HL-60 (cell line): ENCODE data around the gene NLK.

Source experiments
- DNase-seq, 2 experiments: peaks; one replicate each; pipeline ENCODE4 v3.0.0-alpha.2; 2010 to 2020; ENCODE audit warnings: low read depth in 1 of 2, low spot score in 1 of 2
- H3K27ac ChIP-seq: fragments of 250-450 bp; sonication (Bioruptor Pico); replicated peaks from 2 replicates; pipeline ENCODE4 v1.5.1; 2020; ENCODE audit warnings: mild to moderate bottlenecking, moderate library complexity
- H3K27me3 ChIP-seq: fragments of 250-450 bp; sonication (Bioruptor Pico); 2 replicates; pipeline ENCODE4 v1.5.1; 2021; ENCODE audit warnings: mild to moderate bottlenecking, moderate library complexity; ENCODE audit not compliant: insufficient read depth, poor library complexity, severe bottlenecking
- H3K4me3 ChIP-seq: replicated peaks from 2 replicates; pipeline ENCODE4 v1.5.1; 2011; ENCODE audit warnings: mild to moderate bottlenecking, control low read depth, low read length; ENCODE audit not compliant: insufficient read depth
- GABPA ChIP-seq: IDR thresholded peaks from 2 replicates; pipeline ENCODE4 v1.6.1; 2012; ENCODE audit warnings: low read depth
- POLR2AphosphoS5 ChIP-seq: IDR thresholded peaks from 2 replicates; pipeline ENCODE4 v1.6.1; 2012; ENCODE audit warnings: low read depth
- SPI1 ChIP-seq: IDR thresholded peaks from 2 replicates; pipeline ENCODE4 v1.6.1; 2012; ENCODE audit warnings: low read depth, mild to moderate bottlenecking, borderline replicate concordance
- TF ChIP-seq, protein P1 (sequence below): IDR thresholded peaks from one replicate; pipeline ENCODE4 v1.5.1; 2011; ENCODE audit warnings: low read length, control low read depth, inconsistent platforms; ENCODE audit not compliant: insufficient read depth
- TF ChIP-seq, protein P2 (sequence below): IDR thresholded peaks from 2 replicates; pipeline ENCODE4 v1.6.1; 2012; ENCODE audit warnings: low read depth; ENCODE audit not compliant: insufficient replicate concordance

NLK gene

DNA sequence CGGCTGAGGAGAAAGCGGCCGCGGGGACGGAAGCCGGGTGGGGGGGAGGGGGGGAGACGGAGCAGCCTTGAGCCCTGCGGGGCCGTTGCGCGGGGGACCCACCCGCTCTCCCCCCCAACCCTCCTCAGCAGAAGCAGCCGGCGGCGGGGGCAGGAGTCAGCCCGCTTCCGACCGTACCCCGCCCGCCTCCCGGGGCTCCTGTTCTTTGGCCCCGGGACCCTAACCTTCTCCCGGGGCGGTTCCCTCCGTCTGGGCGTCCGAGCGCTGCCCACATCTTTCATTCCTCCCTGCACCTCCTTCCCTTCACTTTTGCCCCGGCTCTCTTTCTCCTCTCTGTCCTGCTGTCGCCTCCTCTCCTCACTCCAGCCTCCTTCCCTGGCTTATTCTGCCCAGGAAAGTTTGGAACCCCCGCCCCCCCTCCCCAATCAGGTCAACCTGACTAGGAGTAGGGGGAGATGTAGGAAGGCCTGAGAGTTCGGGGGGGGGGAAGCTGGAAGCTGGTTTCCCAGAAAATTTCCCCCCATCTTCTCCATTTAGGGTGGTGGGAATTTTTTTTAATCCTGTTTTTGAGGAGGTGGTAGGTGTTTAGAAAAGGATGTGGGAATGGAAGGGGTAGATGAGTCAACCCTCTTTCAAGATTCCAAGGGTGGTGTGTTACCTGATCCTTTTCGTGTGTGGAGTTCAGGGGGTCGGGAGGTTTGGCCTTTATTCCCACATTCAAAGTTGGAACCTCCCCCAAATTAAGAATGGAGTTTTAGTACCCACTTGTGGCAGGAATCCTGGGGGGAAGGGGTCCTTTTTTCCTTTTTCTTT is 427 bp upstream of the NLK start:
- Histone ChIP-seq H3K27me3 (no peaks in the 10 kb centered on the region), H3K4me3 (peak overlapping the region; percentile 83), H3K27ac (peak overlapping the region; percentile 72)
- TF ChIP-seq SPI1 (no peak), POLR2AphosphoS5 (no peak), GABPA (no peak)
- TF ChIP-seq, protein P1, sequence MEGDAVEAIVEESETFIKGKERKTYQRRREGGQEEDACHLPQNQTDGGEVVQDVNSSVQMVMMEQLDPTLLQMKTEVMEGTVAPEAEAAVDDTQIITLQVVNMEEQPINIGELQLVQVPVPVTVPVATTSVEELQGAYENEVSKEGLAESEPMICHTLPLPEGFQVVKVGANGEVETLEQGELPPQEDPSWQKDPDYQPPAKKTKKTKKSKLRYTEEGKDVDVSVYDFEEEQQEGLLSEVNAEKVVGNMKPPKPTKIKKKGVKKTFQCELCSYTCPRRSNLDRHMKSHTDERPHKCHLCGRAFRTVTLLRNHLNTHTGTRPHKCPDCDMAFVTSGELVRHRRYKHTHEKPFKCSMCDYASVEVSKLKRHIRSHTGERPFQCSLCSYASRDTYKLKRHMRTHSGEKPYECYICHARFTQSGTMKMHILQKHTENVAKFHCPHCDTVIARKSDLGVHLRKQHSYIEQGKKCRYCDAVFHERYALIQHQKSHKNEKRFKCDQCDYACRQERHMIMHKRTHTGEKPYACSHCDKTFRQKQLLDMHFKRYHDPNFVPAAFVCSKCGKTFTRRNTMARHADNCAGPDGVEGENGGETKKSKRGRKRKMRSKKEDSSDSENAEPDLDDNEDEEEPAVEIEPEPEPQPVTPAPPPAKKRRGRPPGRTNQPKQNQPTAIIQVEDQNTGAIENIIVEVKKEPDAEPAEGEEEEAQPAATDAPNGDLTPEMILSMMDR = no peak
- TF ChIP-seq, protein P2, sequence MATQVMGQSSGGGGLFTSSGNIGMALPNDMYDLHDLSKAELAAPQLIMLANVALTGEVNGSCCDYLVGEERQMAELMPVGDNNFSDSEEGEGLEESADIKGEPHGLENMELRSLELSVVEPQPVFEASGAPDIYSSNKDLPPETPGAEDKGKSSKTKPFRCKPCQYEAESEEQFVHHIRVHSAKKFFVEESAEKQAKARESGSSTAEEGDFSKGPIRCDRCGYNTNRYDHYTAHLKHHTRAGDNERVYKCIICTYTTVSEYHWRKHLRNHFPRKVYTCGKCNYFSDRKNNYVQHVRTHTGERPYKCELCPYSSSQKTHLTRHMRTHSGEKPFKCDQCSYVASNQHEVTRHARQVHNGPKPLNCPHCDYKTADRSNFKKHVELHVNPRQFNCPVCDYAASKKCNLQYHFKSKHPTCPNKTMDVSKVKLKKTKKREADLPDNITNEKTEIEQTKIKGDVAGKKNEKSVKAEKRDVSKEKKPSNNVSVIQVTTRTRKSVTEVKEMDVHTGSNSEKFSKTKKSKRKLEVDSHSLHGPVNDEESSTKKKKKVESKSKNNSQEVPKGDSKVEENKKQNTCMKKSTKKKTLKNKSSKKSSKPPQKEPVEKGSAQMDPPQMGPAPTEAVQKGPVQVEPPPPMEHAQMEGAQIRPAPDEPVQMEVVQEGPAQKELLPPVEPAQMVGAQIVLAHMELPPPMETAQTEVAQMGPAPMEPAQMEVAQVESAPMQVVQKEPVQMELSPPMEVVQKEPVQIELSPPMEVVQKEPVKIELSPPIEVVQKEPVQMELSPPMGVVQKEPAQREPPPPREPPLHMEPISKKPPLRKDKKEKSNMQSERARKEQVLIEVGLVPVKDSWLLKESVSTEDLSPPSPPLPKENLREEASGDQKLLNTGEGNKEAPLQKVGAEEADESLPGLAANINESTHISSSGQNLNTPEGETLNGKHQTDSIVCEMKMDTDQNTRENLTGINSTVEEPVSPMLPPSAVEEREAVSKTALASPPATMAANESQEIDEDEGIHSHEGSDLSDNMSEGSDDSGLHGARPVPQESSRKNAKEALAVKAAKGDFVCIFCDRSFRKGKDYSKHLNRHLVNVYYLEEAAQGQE = no peak
- peak in 1 of 2 experiments; percentile 6 for DNase-seq

- no peak for DNase-seq
- Histone ChIP-seq H3K27me3 (no peaks in the 10 kb centered on the region), H3K4me3 (no peak overlapping the region), H3K27ac (no peak overlapping the region)
- TF ChIP-seq SPI1 (no peak), POLR2AphosphoS5 (no peak), GABPA (no peak)
- TF ChIP-seq, protein P2 = no peak
- TF ChIP-seq, protein P1 = no peak
These were observed 329 bp downstream of the NLK start for GRCh38 chr17:28042721-28043291.

DNA sequence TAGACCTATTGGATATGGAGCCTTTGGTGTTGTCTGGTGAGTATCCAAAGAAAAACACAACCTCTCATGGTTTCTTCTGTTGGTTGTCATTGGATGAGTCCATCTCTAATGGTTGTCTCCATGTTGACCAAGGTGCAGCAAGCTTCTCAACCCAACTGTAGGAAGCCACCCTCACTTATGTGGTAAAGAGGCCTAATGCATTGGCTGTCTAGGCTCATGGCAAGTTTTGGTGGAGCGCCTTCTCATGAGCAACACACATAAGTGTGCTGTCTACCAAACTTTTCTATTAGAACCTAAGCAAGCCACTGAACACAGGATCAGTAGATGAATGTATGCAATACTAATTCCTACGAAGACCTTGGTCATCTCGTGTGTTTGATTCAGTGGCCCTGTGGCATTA is 819 bp downstream of the NLK start:
- H3K27ac ChIP-seq = no peak overlapping the region
- H3K27me3 ChIP-seq = no peaks in the 10 kb centered on the region
- no peak for DNase-seq
- TF ChIP-seq SPI1 = no peak
- no peak overlapping the region for H3K4me3 ChIP-seq

DNA sequence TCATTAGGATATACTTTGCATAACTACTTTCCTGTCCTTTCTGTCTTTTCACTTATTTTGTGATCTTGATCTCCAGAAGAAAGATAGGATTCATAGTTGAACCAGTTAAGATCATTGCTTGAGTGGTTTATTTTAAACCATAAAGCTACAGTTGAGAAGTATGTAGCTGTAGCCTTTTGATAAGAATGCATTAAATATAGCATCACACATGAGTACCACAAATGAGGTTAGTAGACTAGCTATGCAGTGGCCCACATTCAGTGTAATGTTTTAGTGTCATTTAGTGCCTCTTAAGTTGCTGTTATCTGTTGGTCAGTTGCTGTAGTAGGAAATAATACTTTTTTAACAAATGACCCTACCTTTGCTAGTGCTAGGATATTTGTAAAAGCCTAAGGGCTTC is 1.3 kb downstream of the NLK start:
- Histone ChIP-seq H3K4me3 (no peak overlapping the region), H3K27me3 (no peaks in the 10 kb centered on the region), H3K27ac (no peak overlapping the region)
- no peak for TF ChIP-seq POLR2AphosphoS5
- TF ChIP-seq, protein P2 = no peak
- no peak for DNase-seq
